ENCODE data around the gene SLC25A53. TPM values are rescaled to one million over a fixed set of nuclear protein-coding genes. Genes with fewer than 3 reads are reported as not detected.

SLC25A53 gene
- total and polyA plus RNA-seq, 2 of the 13 experiments (the other 11 are each of a cell fraction or from before 2014, with no cell fraction given): 3.4 to 4.5 TPM

DNA sequence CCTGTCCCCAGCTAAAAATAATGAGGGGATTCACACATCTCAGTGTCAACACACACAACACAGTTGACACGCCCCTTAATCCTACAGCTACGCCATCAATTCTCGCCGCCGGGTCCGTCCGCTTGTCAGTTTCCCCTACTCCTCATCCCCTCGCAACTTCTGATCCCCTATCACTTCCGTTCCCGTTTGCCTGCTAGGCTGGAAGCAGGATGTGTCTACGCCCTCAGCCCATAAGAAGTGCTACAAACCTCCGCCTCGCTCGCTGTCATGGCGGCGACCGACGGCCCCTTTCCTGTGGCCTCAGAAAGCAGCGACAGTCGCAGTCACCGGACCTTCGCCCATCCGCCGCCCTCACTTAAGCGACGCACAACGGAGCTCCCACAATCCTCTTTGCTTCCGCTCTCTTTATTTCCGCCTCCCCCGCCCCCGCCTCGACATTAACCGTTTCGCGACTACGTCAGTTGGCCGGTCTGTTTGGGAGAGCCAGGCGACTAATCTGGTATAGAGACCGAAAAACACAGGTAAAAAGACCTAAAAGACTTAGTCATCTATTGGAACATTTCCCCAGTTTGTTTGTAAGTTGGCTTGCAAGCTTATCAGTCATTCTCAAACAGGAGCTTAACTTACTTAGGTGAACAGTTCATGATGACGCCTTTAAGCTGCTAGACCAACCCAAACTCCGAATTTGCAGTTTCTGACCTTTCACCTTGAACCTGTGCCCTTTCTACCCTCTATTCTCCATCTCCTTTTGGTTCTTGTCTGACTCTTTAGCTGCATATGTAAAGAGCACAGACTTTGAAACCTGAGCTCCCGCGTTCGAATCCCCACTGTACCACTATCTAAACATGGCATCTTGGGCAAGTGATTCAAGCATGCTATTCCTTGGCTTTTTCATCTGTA, at the start of gene SLC25A53 (continued):
- TF ChIP-seq, protein P1, sequence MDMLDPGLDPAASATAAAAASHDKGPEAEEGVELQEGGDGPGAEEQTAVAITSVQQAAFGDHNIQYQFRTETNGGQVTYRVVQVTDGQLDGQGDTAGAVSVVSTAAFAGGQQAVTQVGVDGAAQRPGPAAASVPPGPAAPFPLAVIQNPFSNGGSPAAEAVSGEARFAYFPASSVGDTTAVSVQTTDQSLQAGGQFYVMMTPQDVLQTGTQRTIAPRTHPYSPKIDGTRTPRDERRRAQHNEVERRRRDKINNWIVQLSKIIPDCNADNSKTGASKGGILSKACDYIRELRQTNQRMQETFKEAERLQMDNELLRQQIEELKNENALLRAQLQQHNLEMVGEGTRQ (IDR thresholded peaks at IDR 0.05; ENCODE audit: low read depth, low read length): no peak
- TF ChIP-seq, protein P1 (CRISPR knock-in tag; IDR thresholded peaks at IDR 0.05; ENCODE audit: borderline replicate concordance): no peak
- TF ChIP-seq ZNF558 (CRISPR knock-in tag; IDR thresholded peaks at IDR 0.05; ENCODE audit: borderline replicate concordance): no peak; the same call in 1 of the 2 replicates
- peak; percentile 75; the same call in 1 of the 2 replicates for TF ChIP-seq ZZZ3 (CRISPR knock-in tag; IDR thresholded peaks at IDR 0.05; ENCODE audit: borderline replicate concordance)
- TF ChIP-seq ZNF713 (CRISPR knock-in tag; IDR thresholded peaks at IDR 0.05): no peak
- no peak for TF ChIP-seq SRSF1 (optimal IDR thresholded peaks at IDR 0.05; ENCODE audit: low read depth, low read length)
- peak; percentile 56; the same call in 1 of the 2 replicates for TF ChIP-seq DMAP1 (CRISPR knock-in tag; IDR thresholded peaks at IDR 0.05)
- peak; percentile 46 for TF ChIP-seq MED1 (CRISPR knock-in tag; IDR thresholded peaks at IDR 0.05)
- peak; percentile 67 for TF ChIP-seq YEATS4 (CRISPR knock-in tag; IDR thresholded peaks at IDR 0.05; ENCODE audit: borderline replicate concordance)
- peak; percentile 45; the same call in 1 of the 2 replicates for TF ChIP-seq RBFOX2 (IDR thresholded peaks at IDR 0.05; ENCODE audit: low read depth, low read length)
- TF ChIP-seq SAP130 (CRISPR knock-in tag; IDR thresholded peaks at IDR 0.05; ENCODE audit: low read depth): peak; percentile 69
- TF ChIP-seq KAT7 (CRISPR knock-in tag; IDR thresholded peaks at IDR 0.05; ENCODE audit: borderline replicate concordance): peak; percentile 63; the same call in 1 of the 2 replicates
- peak; percentile 74 for TF ChIP-seq GABPA (IDR thresholded peaks at IDR 0.05; ENCODE audit: low read depth, low read length)
- peak; percentile 94 for TF ChIP-seq GABPA (CRISPR knock-in tag; IDR thresholded peaks at IDR 0.05; ENCODE audit: low read depth)
- 0 out of 2 replicates have a peak, but pooled peaks have one; percentile 26 for TF ChIP-seq GLI4 (CRISPR knock-in tag; IDR thresholded peaks at IDR 0.05; ENCODE audit: borderline replicate concordance)
- TF ChIP-seq ZNF703 (CRISPR knock-in tag; IDR thresholded peaks at IDR 0.05; ENCODE audit: borderline replicate concordance): no peak
